Endothelial cell of umbilical vein (primary cell): ENCODE data around the gene CARD11. TPM values are rescaled to one million over a fixed set of nuclear protein-coding genes. Genes with fewer than 3 reads are reported as not detected.

Source experiments
- BruUV-seq: library from RNA; stranded (reverse); fragments of 400-500 nt; replicated peaks from 2 replicates; lab custom pipeline; 2021; lab: Mats Ljungman, UMichigan
- CTCF ChIA-PET: fragments of 300-600, 350-600 bp; sonication (Branson Sonifier 250); formaldehyde crosslinking; loops from one replicate; lab custom pipeline; 2021; ENCODE audit warnings: antibody characterized with exemption, inconsistent platforms; lab: Charles Lee
- POLR2A ChIA-PET: fragments of 300-600, 350-600 bp; sonication (Branson Sonifier 250); formaldehyde crosslinking; loops from one replicate; lab custom pipeline; 2021; ENCODE audit warnings: antibody characterized with exemption, inconsistent platforms; lab: Charles Lee
- DNase-seq: peaks from one replicate; pipeline ENCODE4 v3.0.0-alpha.2; 2011; ENCODE audit warnings: low read depth, low spot score
- FAIRE-seq: peaks from 2 replicates; lab custom pipeline; 2011; peaks lifted over from hg19 to GRCh38; lab: Jason Lieb, UNC
- H2AFZ ChIP-seq: 2 replicates; pipeline ENCODE4 v1.6.0; 2012; ENCODE audit warnings: low read depth, low read length, control low read depth, inconsistent platforms
- H3K27ac ChIP-seq: 2 replicates; pipeline ENCODE4 v1.5.1; 2011; ENCODE audit warnings: low read depth, mild to moderate bottlenecking, control low read depth, low read length, moderate library complexity; ENCODE audit not compliant: insufficient read depth
- H3K27me3 ChIP-seq, 2 experiments: 2 replicates each; pipeline versions ENCODE4 v1.6.0 to v1.6.1; 2011; ENCODE audit warnings: low read length in 2 of 2, mixed read lengths in 1 of 2; ENCODE audit not compliant: control insufficient read depth in 2 of 2, insufficient read depth in 2 of 2
- H3K36me3 ChIP-seq, 2 experiments: 2 replicates in 1 of 2; 3 replicates in 1 of 2; pipeline ENCODE4 v1.5.1; 2011; ENCODE audit warnings: low read length in 2 of 2, mild to moderate bottlenecking in 1 of 2, moderate library complexity in 1 of 2; ENCODE audit not compliant: control insufficient read depth in 2 of 2, insufficient read depth in 2 of 2; ENCODE audit errors: extremely low read depth in 1 of 2
- H3K4me1 ChIP-seq: 3 replicates; pipeline ENCODE4 v1.5.1; 2011; ENCODE audit warnings: mild to moderate bottlenecking, low read length; ENCODE audit not compliant: control insufficient read depth, insufficient read depth; ENCODE audit errors: extremely low read depth
- H3K4me2 ChIP-seq: 2 replicates; pipeline ENCODE4 v1.6.1; 2011; ENCODE audit warnings: low read length, control low read depth, mixed read lengths; ENCODE audit not compliant: insufficient read depth
- H3K4me3 ChIP-seq, 3 experiments: fragments of 200-600 bp in 1 of 3; sonication (generic), shearing (Covaris generic) in 1 of 3; replicated peaks in 1 of 3; 2 replicates each; pipeline ENCODE4 v1.5.1; 2011 to 2016; ENCODE audit warnings: control low read depth in 3 of 3, low read length in 3 of 3, mild to moderate bottlenecking in 2 of 3, inconsistent platforms in 1 of 3, low read depth in 1 of 3, moderate library complexity in 1 of 3; ENCODE audit not compliant: insufficient read depth in 1 of 3
- H3K79me2 ChIP-seq: 2 replicates; pipeline ENCODE4 v1.6.0; 2012; ENCODE audit warnings: low read length, inconsistent platforms; ENCODE audit not compliant: control insufficient read depth, insufficient read depth
- H3K9ac ChIP-seq: replicated peaks from 2 replicates; pipeline ENCODE3; 2011; ENCODE audit warnings: low read length, control low read depth; ENCODE audit not compliant: insufficient read depth; ENCODE audit errors: extremely low read depth
- H3K9me1 ChIP-seq: replicated peaks from 3 replicates; pipeline ENCODE4 v1.6.0; 2011; ENCODE audit warnings: mild to moderate bottlenecking, low read length; ENCODE audit not compliant: control insufficient read depth, insufficient read depth; ENCODE audit errors: extremely low read depth
- H3K9me3 ChIP-seq: replicated peaks from 2 replicates; pipeline ENCODE4 v1.5.1; 2012; ENCODE audit warnings: low read length, inconsistent platforms; ENCODE audit not compliant: control insufficient read depth, insufficient read depth
- H4K20me1 ChIP-seq: replicated peaks from 2 replicates; pipeline ENCODE3; 2011; ENCODE audit warnings: mild to moderate bottlenecking, low read length; ENCODE audit not compliant: control insufficient read depth, insufficient read depth; ENCODE audit errors: extremely low read depth
- CTCF ChIP-seq, 2 donors: IDR thresholded peaks; 1 replicate in 1 of 2; 2 replicates in 1 of 2; pipeline ENCODE4 v1.5.1; 2011; ENCODE audit warnings: low read length in 2 of 2, mild to moderate bottlenecking in 2 of 2, moderate library complexity in 2 of 2, control low read depth in 1 of 2, inconsistent platforms in 1 of 2, low read depth in 1 of 2; ENCODE audit not compliant: insufficient read depth in 1 of 2; ENCODE audit errors: extremely low read depth in 1 of 2
- EZH2 ChIP-seq: IDR thresholded peaks from 2 replicates; pipeline ENCODE4 v1.6.1; 2012; ENCODE audit warnings: borderline replicate concordance, low read depth, mild to moderate bottlenecking, moderate library complexity, low read length, inconsistent platforms; ENCODE audit not compliant: severe bottlenecking
- FOS ChIP-seq: IDR thresholded peaks from 2 replicates; pipeline ENCODE4 v1.6.1; 2011; ENCODE audit warnings: mild to moderate bottlenecking, low read length, moderate library complexity, borderline replicate concordance; ENCODE audit not compliant: insufficient read depth
- GATA2 ChIP-seq: IDR thresholded peaks from 2 replicates; pipeline ENCODE4 v1.7.0; 2011; ENCODE audit warnings: low read depth, mild to moderate bottlenecking, moderate library complexity, mixed read lengths, low read length; ENCODE audit not compliant: insufficient read length, insufficient read depth
- JUN ChIP-seq: IDR thresholded peaks from 2 replicates; pipeline ENCODE4 v1.6.1; 2011; ENCODE audit warnings: borderline replicate concordance, low read depth; ENCODE audit not compliant: insufficient read length, insufficient read depth
- MAX ChIP-seq: IDR thresholded peaks from 2 replicates; pipeline ENCODE4 v1.6.1; 2011; ENCODE audit not compliant: insufficient read depth, insufficient read length
- MYC ChIP-seq: IDR thresholded peaks from one replicate; pipeline ENCODE4 v1.6.1; 2011; ENCODE audit warnings: mild to moderate bottlenecking, low read depth, low read length
- POLR2A ChIP-seq: IDR thresholded peaks from 2 replicates; pipeline ENCODE4 v1.6.1; 2012; ENCODE audit warnings: low read depth, mild to moderate bottlenecking, control low read depth, low read length
- POLR2AphosphoS5 ChIP-seq: IDR thresholded peaks from 2 replicates; pipeline ENCODE4 v1.6.1; 2012; ENCODE audit warnings: low read depth, mild to moderate bottlenecking, control low read depth, low read length, moderate library complexity; ENCODE audit not compliant: insufficient read depth
- dilution Hi-C: fragments of 300-500 bp; cut with MboI; formaldehyde crosslinking; loops from one replicate; pipeline ENCODE4 v1.15.0; 2019; ENCODE audit warnings: low sequenced_read_pairs; ENCODE audit not compliant: extremely low pct_ligation_motif_present
- intact Hi-C: fragments of 100-400 bp; cut with micrococcal nuclease; formaldehyde crosslinking; loops from one replicate; pipeline ENCODE4 v1.10.0; 2022
- polyA plus RNA-seq, 4 experiments: library from polyadenylated mRNA; depleted of rRNA in 3 of 4; stranded (reverse) in 3 of 4; unstranded in 1 of 4; fragments of >200 nt; gene quantifications; 2 replicates each; pipeline versions ENCODE4 v1.2.1 to v1.2.3, GENCODE V29; 2011 to 2012; ENCODE audit warnings: missing spikeins in 1 of 4
- total RNA-seq: library from RNA; stranded (reverse); gene quantifications from 2 replicates; pipeline ENCODE4 v1.2.3, GENCODE V29; 2021

The CARD11 gene
- total and polyA plus RNA-seq, 2 donors (not counting 3 experiments of a cell fraction or from before 2014, with no cell fraction given): 20.4 to 41.8 TPM

GRCh38 chr7:2934984-2935740, 108.5 kb downstream of the CARD11 start:
- Histone ChIP-seq H3K27me3 (no peaks in the 10 kb centered on the region), H3K9me3 (no peaks in the 10 kb centered on the region), H3K36me3 (peaks cover 0 to 6% of the 10 kb centered on the region in 2 experiments), H3K27ac (no peak overlapping the region), H3K4me3 (no peak overlapping the region), H2AFZ (no peak overlapping the region), H4K20me1 (no peaks in the 10 kb centered on the region), H3K9ac (no peak overlapping the region), H3K4me1 (peaks cover 4% of the 10 kb centered on the region), H3K9me1 (no peaks in the 10 kb centered on the region), H3K79me2 (no peaks in the 10 kb centered on the region), H3K4me2 (no peak overlapping the region)
- BruUV-seq: no TSS peak
- ChIA-PET CTCF (interaction anchor here (0.6 to 0.7 kb wide), 3 partner anchors 9 to 356 kb away, joined by 3 to 5 read pairs (median 3); no protein-coding TSS in a partner anchor), POLR2A (no interaction called here)
- dilution Hi-C loops: no loop called here
- no peak for FAIRE-seq
- DNase-seq: no peak
- TF ChIP-seq GATA2 (no peak), POLR2A (no peak), JUN (no peak), POLR2AphosphoS5 (no peak), EZH2 (no peak), MAX (no peak), CTCF (IDR thresholded peaks at IDR 0.05; ENCODE audit: extremely low read depth in 1 of 2, insufficient read depth in 1 of 2, low read depth in 1 of 2, low read length in 2 of 2) (no peak), MYC (no peak), FOS (no peak)
- intact Hi-C loops: no loop called here
